ENCODE results near the gene GREM2.

Gene GREM2

DNA sequence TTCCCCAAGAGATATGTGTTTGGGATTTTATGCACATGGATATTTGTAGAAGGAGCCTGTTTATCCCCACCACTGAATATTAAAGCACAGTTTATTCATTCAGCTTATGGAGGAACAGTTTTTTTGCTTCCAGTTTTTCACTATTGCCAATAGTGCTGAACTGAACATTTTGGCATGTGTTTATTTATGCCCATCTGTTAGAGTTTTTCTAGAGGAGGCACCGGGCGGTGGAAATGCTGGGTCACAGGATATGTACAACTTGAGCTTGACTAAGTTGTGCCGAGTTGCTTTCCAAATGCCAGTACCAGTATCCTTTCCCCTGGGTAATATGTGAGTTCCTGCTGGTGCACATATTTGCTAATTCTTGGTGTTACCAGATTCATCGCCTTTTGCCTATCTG is 111.3 kb downstream of the GREM2 start:
- no peak for DNase-seq (ENCODE audit: low read depth, low spot score)

DNA sequence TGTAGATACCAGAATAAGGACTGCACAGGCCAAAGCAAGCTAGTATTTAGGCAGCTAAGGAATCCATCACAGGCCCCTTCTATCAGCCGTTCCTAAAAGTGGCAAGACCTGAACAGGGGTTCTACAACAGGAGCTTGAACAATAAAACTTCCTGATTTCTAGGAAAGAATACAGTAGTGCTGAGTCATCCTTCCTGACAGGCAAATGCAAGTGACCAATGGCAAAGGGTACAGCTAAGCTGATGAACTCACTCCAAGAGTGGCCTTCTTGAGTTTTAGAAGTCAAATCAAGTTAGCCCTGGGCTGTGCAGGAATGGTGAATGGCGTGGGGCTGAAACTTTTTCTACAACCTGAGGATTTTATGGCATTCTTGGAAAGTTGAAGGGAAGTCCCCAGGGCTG is 112.9 kb downstream of the GREM2 start:
- no peak for DNase-seq (ENCODE audit: low read depth, low spot score)

DNA sequence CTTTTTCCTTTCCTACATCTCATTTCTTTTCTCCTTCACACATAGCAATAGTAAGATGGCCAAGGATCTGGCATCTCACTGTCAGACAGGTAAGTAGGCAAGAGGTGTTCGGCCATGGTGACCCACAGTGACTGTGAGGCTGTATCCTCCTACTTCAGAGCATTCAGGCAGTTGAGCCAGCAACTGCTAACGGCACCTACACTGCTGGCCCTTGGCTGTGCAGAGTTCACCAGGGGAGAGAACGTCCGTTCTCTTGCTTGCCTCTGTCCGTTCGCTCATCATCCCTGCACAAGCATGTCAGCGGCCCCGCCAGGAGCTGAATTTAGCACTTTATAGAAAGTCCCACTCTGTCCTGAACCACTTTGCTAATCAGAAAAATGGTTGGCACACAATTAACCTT is 113.6 kb downstream of the GREM2 start:
- no peak for DNase-seq (ENCODE audit: low read depth, low spot score)

DNA sequence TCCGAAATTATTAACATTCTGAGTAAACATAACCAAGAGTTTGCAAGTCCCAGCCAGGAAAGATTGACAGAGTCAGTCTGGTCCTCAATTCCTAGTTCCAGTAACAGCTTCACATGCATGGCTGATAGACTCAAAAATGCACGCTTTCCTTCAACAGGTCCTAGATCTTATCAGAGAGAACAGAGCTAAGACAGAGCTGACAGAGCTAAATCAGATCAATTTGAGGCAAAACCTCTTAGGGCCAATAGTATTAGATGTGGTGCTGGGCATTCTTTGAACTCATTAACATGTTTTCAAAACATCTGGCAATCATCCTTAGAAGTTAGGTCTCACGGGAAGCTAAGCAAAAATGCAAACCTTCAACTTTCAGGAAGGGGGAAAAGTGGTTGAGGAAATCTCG is 114.0 kb downstream of the GREM2 start:
- no peak for DNase-seq (ENCODE audit: low read depth, low spot score)

DNA sequence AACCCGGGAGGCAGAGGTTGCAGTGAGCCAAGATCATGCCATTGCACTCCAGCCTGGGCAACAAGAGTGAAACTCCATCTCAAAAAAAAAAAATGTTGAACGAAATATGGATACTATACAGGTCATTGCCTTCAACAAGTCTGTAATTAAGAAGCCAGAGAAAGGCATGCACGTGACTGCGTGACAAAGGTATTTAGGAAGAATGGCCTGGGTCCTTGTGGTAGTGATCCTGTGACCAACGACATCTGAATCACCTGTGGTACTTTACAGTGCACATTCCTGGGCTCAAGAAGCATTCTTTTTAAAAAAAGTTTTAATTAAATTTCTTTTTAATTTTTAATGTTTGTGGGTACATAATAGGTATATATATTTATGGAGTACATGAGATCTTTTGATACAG is 115.0 kb downstream of the GREM2 start:
- DNase-seq (ENCODE audit: low read depth, low spot score), result no peak

DNA sequence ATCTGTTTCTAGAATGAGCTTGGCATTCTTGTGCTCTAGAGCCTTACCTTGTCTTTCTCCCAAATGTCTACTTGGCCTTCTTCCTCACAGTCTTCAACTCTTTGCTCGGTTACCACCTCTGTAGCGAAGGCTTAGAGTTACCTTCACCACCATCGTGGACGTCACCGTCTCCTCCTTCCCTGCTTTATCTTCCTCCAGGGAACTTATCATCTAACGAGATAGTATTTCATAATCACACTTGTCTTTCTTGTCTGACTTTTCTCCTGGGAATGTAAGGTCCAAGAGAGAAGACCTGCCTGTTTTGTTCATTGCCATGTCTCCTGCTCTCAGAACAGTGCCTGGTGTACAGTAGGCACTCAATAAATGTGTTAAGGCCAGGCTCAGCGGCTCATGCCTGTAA is 115.6 kb downstream of the GREM2 start:
- DNase-seq (ENCODE audit: low read depth, low spot score), result no peak

DNA sequence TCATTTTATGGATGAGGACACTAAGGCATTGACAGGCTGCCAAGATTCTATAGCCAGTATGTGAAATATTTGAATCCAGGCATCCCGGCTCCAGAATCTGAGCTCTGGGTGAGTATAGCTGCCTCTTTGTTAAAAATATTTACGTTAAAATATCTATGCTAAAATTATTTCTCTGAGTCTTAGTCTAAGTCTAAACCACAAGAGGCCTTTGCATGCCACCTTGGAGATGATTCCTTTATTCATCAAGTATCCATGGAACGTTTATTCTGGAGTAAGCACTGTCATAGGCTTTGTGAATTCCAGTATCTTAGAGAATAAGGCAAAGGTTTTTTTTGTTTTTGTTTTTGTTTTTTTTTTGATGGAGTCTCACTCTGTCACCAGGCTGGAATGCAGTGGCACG is 116.4 kb downstream of the GREM2 start:
- DNase-seq (ENCODE audit: low read depth, low spot score), result no peak

DNA sequence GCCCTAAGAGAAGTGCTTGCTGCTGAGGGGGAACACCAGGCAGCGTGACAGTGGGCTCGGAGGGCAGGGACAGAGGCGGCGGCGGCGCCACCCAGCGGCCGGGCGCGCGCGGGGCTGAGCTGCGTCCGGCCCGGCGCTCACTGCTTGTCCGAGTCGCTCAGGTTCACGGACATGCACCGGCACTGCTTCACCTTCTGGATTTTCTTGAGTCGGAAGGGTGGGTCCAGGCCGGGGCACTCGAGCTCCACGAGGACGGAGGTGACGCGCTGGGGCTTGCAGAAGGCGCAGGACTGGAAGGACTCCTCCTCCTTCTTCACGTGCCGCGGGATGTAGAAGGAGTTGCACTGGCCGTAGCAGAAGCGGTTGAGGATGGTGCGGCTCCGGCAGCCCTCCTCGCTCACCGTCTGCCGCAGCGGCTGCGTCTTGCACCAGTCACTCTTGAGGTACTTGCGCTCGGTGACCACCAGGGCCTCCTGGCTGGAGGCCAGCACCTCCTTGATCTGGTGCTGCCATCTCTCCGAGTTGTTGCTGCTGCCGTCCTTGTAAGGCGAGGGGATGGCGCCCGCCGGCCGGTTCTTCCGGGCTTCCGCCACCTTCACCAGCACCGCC is 119.0 kb downstream of the GREM2 start:
- DNase-seq (ENCODE audit: low read depth, low spot score), result no peak

DNA sequence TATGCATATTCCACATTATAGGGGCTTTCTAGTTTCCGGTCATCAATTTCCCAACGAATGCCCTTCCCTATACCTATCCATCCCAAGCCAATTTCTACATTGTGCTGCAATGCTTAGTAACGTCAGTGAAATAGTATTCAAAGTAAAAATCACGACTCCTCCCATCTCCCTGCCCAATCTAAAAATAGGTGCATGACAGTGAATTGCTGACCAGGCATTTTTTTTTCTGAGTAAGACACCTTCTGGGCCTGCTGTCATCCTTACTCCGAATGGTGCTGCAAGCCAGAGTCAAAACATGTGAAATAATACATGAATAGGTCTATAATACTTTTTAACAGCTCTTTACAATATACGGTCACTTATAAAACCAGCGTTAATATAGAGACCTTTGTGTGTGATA is 120.2 kb downstream of the GREM2 start:
- no peak for DNase-seq (ENCODE audit: low read depth, low spot score)

DNA sequence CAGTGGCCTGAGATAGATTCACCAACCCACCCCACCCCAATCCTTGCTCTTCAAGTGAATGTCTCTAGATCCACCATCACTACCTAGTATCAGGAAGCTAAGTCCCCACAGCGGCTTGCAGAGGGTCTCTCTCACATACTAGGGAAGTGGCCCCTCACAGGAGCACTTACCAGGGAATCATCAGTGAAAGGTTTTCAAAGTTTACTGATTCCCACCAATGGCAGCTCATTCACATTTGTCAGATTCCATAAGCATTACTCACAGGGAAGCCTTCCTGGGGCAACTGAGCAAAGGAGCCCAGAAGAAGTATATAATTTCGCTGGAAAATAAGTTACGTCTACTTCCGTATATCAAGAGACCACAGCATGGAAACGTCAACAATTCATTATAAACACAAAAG is 120.8 kb downstream of the GREM2 start:
- DNase-seq (ENCODE audit: low read depth, low spot score), result no peak

DNA sequence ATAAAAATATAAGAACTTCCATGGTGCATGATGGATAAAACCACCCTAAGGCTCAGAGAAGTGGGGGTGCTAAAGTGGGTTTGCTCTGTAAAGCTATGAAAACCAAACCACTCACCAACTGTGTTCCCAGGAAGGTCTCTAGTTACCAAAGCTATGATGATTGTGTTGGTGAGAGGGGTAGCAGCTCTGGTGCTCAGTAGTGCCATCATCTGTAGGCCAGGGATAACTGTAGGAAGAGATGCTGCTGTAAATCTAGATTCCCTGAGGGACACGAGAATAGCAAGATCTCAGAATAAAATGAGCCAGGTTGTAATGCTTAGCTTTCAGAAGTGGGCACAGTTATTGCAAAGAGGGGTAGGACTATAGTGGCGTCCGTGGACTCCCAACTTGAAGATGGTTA is 124.5 kb downstream of the GREM2 start:
- DNase-seq (ENCODE audit: low read depth, low spot score), result no peak

DNA sequence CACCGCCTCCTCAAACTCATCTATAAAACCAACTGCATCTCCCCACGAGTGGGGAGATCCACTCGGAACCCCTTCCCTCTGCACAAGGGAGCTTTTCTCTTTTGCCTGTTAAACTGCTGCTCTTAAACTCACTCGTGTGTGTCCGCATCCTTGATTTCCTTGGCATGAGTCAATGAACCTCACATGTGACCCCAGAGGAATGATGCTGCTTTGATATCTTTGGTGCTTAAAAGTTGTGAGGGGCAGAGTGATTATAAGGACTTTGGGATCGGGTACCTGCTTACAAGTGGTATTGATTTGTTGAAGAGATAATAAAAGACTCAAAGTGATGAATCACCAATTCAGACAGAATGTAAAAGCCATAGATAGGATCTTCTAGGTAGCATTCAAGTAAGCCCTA is 125.3 kb downstream of the GREM2 start:
- no peak for DNase-seq (ENCODE audit: low read depth, low spot score)

DNA sequence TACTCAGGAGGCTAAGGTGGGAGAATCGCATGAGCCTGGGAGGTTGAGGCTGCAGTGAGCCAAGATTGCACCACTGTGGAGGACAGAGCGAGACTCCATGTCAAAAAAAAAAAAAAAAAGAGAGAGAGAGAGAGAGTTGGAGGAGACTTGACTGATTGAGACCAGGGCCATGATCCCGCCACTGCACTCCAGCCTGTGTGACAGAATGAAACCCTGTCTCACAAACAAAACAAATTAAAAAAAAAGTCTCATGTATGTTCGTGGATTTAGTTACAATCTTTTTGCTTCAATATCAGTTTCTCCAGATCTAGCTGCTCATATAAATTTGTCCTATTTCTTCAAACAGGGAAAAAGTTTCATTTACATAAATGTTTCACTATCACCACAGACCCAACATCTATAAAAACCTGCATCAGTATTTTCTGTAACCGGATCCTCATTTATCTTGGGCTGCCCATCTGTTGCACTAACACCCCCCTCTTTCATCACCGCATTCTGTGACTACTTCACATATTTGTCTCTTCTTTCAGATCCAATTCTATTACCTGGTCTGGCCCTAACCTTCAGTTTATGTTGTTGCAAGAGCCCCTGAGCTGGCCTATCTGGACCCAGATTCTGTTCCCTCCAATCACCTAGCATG is 127.0 kb downstream of the GREM2 start:
- DNase-seq (ENCODE audit: low read depth, low spot score), result no peak

DNA sequence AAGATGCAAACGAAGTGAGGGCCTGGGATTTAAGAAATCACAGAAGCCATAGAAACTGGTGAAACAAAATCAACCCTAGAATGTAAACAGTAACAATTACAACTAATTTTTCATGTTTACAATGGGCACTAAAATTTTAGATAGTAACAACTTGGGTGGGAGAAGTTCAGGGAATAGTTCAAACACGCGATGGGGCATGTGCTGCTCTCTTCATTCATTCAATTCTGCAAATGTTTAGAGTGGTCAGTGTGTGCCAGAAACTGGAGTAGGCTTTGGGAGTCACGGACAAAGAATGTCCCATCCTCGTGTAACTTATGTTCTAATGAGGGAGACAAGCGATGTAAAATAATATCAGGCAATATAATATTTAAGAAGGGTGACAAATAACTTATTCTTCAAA is 133.4 kb downstream of the GREM2 start:
- no peak for DNase-seq (ENCODE audit: low read depth, low spot score)

DNA sequence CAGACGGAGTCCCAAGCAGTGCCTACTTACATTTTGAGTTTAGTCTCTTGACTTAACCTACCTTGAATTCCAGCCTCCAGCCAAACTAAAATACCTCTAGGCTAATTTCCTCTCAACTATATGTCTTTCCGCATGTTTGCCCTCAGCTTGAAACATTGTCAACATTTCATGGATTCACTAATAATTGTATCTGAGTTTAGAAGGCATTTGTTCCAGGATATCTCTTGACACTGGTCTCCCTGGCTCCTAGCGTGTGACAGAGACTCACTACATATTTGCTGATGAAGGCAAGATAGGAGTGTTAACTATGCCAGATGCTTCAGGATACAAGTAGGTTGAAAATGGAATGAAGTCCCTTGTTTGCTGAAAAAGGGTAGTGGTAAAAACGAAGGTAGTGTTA is 136.1 kb downstream of the GREM2 start:
- no peak for DNase-seq (ENCODE audit: low read depth, low spot score)

DNA sequence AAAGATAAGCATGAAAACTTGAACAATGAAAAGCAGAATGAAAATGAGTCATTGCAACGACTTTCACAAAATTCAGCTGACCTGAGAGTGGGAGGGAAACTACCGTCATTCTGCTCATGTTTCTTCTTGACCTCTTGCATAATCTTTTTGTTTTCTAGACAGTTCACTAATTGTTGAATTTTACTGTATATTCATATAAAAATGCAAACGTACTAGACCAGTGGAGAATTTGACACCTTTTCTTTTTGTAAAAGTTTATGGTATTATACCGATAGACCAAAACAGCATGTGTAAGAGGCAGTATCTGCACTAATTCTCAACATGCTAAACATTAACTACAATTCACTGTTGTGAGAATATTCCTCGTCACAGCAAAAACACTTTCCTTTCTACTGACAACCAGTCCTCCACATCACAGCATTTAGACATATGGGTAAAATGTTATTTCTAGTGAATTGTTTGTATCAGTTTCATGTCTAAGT is 137.8 kb downstream of the GREM2 start:
- DNase-seq (ENCODE audit: low read depth, low spot score), result no peak

DNA sequence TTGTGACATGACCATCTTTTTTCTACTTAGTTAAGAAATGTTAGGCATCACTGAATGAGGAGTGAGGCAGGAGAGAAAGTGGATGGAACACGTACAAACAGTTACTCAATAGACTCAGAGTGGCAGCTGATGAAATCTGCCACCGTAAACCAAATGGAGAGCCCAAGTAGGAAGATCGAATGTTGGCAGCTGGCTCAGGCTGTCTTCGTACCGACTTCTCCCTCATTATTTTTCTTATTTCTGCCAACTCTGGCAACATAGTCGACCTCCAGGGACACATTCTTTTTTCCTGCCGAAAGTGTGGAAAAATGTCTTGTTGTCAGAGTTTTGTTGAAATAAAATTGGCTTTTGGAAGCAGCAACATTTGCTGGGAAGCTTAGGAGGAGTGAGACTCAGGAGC is 143.3 kb downstream of the GREM2 start:
- DNase-seq (ENCODE audit: low read depth, low spot score), result no peak

DNA sequence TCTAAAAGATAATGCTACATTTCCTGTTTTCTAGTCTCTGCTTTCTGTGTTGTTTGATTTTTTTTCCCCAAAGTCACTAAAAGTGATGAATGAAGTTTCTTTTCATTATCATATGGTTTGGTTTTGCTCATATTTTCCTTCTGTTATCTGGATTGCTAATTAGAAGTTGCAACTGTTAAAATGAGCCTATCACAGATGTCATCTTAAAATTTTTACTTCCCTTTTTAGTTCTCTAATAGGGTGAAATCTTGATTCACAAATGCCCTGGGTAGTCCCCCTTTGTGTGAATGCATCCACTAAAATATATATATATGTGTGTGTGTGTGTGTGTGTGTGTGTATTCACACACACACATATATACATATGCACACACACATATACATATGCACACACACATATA is 144.1 kb downstream of the GREM2 start:
- no peak for DNase-seq (ENCODE audit: low read depth, low spot score)

DNA sequence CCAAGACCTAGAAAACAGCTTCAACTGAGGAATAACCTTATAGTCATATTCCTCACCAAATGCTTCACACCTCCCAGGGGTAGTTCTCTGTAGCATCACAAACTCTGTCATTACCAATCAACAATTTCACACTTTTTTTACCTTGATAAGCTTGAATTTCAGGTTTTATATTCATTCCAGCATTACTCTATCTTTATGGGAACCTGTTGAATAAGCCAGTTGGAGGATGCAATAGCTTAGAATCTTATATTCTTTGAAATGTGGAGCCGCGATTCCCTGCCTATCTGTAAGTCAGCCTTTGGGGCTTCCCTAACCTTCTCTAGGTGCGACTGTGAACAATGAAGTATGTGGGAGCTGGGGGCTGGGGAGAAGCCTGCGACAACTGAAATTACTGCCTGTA is 145.4 kb downstream of the GREM2 start:
- DNase-seq (ENCODE audit: low read depth, low spot score), result no peak

DNA sequence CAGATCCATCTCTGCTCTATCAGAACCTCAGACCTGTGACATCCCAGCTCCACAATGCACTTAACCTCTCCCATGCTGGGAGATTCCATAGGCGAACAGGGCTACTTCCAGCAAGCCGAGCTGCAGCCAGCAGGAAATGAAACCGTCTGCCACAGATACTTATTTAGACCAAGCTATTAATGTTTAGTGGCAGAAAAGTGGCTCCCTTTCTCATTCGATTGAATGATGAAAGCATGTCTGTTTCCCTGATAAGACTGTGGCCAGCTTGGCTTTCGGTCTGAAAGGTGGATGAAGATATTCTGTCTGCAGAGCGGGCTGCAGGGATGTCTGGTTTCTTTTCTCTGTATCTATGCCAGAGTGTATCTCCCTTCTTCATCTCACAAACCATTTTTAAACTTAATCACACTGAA is 146.4 kb downstream of the GREM2 start:
- no peak for DNase-seq (ENCODE audit: low read depth, low spot score)

DNA sequence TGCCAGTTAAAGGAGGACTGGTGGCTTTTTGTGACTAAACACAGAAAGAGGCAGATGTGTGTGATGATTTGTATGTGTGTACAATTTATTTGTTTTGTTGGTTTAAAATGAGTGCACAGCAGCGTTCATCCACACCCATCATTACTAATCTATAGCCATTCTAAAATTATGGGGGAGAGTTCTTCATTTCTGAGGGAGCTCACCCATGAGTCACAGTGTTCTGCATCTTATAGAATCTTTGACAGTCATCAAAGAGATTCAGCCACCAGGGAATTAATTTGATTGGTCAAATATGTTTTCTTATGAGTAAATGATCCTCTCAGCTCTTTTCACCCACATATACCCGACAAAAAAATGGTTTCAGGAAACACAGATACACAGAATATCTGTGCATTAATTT is 147.9 kb downstream of the GREM2 start:
- no peak for DNase-seq (ENCODE audit: low read depth, low spot score)

DNA sequence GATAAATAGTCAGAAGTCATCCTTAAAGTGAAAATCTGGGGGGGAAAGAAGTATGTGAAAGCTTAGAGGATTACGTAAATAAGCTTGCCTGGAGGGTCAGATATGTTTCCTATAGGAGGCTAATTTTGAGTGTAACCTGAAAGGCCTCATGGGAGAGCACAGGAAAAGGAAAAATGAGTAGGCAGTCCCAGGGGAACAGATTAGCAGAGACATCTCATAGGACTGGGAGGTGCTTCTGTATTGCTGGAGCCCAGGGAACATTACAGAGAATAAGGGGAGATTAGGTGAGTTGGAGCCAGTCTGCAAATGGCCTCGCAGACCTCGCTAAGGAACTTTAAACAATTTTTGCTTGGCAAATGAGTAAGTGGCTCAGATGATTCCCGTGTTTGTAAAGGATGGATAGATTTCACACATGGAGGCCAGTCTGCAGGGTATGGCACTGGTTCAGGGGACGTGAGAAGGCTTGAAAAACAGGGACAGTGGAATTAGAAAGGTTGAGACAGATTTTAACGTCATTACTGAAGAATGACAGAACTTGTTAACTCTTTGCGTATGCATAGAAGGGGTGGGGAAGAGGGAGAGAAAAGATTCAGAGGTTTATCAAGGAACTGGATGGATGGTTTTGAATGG is 149.1 kb downstream of the GREM2 start:
- no peak for DNase-seq (ENCODE audit: low read depth, low spot score)

DNA sequence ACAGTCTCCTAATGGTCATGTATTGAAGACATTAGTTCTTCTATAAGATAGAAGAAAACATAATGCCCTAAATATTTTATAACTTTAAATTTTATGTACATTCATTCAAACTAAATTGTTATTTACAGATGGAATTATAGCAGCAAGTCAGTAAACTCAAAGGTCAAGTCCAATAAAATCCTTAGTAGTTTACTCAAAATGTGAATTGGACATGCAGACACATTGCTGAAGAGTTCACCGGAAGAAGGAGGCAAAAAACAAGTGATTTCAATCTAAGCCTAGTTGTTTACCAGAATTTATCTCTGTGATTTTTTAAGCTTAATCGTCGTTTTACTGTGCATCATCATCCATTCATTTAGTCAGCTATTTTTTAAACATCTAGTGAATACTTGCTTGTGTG is 149.7 kb downstream of the GREM2 start:
- DNase-seq (ENCODE audit: low read depth, low spot score), result no peak
